GM12891 (cell line): Measurements from ENCODE around the gene GRM8.

Experiments
- POLR2A ChIP-seq: IDR thresholded peaks from 2 replicates; pipeline ENCODE4 v1.6.1; 2011; ENCODE audit warnings: low read depth, low read length, control low read depth
- POLR2AphosphoS5 ChIP-seq: IDR thresholded peaks from 2 replicates; pipeline ENCODE4 v1.6.1; 2011; ENCODE audit warnings: low read depth, low read length, control low read depth
- POU2F2 ChIP-seq: IDR thresholded peaks from 2 replicates; pipeline ENCODE4 v1.6.1; 2011; ENCODE audit warnings: low read depth, mild to moderate bottlenecking, control low read depth, low read length, moderate library complexity
- TAF1 ChIP-seq: IDR thresholded peaks from 2 replicates; pipeline ENCODE4 v1.6.1; 2011; ENCODE audit warnings: low read depth, low read length, control low read depth

DNA sequence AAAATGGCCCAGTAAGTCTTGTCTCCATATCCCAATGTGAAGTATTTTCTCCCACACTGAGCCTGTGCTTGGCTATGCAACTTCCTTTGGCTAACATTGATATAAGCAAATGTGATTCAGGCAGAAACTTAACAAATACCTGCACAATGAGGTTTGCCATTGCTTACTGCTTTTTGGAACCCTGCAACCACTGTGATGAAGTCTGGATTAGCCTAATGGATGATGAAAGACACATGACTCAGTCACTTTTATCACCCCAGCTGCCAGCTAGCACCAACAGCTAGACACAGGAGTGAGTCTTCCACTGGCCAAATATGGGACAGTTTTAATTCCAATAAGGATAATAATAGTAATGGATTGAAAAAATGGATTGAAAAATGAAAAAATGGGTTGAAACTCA is 854.5 kb downstream of the GRM8 start:
- TF ChIP-seq POLR2A (no peak), TAF1 (no peak), POLR2AphosphoS5 (no peak), POU2F2 (no peak)
